ENCODE results near the gene HSF2BP.
A peak's percentile ranks its signal among the peaks of the same experiment; 100 is the strongest.
"Not testable (repeated sequence)": the region's sequence is repeated elsewhere in the genome, so short reads cannot be mapped to it uniquely, and the experiment has no call there.

Gene HSF2BP

DNA sequence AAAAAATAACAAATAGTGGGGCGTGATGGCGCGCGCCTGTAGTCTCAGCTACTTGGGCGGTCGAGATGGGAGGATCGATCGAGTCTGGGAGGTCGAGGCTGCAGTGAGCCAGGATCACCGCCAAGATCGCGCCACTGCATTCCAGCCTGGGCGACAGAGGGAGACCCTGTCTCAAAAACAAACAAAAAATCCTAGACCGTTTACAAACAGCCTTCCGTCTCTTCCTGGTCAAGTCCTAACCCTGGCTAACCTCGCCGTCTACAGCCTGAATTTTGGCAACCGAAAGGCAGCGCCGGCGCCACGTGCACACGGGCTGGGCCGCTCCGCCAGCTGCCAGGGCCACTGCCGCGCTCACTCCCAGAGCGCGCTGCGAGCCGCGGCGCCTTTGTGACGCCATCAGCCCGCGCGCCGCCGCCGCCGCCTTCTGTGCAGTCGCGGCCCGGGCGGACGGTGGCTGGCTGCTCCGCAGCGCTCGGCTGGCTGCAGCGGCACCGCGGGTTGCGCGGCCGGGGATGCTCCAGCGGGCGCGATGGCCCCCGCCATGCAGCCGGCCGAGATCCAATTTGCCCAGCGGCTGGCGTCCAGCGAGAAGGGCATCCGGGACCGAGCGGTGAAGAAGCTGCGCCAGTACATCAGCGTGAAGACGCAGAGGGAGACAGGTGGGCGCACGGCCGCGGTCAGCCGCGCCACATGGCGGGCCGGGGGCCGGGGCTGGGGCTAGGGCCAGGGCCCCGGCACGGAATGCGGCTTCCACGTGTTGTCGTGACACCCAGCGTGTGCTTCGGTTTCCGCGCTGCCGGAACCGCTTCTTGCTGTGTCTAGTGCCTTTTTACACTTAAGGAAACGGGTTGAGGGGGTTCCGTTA lies at the start of gene HSF2BP, which contains the start of gene RRP1B:
HSF2BP (minus strand) TSS at position 353 of the 865 bp plus-strand sequence. CDS start 1,392 bp downstream, outside the sequence.
RRP1B (plus strand) TSS at position 425 of the 865 bp plus-strand sequence; CDS start at position 530, 105 bp downstream.
- DNase-seq, result peak; percentile 66 to 74

DNA sequence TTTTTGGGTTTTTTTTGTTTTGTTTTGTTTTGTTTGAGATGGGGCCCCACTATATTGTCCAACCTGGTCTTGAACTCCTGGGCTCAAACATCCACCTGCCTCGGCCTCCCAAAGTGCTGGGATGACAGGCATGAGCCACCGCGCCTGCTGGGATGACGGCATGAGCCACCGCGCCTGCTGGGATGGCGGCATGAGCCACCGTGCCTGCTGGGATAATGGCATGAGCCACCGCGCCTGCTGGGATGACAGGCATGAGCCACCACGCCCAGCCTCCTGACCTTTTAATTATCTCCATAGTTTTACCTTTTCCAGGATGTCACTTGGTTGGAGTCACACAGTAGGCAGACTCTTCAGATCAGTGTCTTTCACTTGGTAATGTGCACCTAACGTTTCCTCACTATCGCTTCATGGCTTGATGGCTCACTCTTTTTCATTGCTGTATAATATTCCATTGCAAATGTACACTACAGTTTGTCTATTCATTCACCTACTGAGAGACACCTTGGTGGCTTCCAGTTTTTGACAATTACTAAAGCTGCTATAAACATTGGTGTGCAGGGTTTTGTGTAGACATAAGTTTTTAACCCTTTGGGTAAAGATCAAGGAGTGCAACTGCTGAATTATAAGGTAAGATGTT lies 49.6 kb upstream of the HSF2BP start:
- DNase-seq, result no peak

DNA sequence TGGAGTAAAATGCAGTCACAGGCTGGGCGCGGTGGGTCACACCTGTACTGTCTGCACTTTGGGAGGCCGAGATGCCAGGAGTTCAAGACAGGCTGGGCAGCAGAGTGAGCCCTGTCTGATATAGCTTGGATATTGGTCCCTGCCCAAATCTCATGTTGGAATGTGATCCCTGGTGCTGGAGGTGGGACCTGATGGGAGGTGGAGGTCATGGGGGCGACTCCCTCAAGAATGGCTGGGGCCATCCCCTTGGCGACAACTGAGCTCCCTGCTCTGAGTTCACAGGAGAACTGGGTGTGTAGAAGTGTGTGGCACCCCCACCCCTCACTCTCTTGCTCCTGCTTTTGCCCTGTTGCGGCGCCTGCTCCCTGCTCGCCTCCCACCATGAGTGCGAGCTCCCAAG lies 48.2 kb upstream of the HSF2BP start:
- no peak for DNase-seq

DNA sequence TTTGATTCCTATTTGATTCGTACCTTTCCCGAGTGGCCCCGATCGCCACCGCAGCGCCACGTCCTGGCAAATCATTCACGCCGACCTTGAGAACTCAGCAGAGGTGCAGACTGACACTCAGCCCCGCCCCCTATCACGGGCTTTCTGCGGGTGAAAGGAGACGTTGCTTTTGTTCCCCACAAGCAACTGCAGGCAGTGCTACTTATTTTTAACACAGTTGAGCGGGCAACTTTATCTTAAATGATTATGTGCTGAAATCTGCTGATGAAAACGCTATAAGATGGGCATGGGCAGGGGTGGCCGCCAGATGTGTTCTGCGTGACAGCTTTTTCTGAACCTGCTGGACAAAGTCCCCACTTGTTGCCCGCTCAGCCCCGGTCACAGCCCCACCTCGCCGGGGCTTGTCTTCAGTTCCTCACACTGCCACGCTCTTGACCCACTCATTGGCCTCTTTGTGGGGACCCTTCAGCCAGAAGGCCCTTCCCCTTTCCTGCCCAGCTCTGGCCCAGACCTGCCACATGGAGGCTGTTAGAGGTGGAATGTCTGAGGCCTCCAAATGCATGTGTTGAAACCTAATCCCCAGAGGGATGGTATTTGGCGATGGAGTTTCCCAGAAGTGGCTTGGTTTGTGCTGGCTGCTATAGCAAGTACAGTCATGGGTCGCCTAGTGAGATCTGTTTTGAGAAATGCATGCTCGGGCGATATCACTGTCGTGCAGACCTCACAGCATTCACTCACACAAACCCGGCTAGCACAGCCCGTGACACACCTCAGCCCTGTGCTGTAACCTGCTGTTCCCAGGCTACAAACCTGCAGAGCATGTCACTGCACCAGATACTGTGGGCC lies 44.0 kb upstream of the HSF2BP start:
- no peak for DNase-seq

DNA sequence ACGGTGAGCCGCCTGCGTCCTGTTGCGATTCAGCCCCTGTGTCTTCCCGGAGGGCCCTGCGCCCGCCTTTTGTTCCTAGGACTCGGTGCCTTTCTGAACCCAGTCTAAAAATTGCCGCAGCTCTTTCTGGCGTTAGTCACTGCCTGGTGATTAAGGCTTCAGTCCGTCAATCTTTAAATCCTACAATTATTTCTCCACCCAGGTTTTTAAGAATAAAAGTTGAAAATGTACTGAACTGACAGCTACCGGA lies 43.4 kb upstream of the HSF2BP start:
- DNase-seq, result no peak

DNA sequence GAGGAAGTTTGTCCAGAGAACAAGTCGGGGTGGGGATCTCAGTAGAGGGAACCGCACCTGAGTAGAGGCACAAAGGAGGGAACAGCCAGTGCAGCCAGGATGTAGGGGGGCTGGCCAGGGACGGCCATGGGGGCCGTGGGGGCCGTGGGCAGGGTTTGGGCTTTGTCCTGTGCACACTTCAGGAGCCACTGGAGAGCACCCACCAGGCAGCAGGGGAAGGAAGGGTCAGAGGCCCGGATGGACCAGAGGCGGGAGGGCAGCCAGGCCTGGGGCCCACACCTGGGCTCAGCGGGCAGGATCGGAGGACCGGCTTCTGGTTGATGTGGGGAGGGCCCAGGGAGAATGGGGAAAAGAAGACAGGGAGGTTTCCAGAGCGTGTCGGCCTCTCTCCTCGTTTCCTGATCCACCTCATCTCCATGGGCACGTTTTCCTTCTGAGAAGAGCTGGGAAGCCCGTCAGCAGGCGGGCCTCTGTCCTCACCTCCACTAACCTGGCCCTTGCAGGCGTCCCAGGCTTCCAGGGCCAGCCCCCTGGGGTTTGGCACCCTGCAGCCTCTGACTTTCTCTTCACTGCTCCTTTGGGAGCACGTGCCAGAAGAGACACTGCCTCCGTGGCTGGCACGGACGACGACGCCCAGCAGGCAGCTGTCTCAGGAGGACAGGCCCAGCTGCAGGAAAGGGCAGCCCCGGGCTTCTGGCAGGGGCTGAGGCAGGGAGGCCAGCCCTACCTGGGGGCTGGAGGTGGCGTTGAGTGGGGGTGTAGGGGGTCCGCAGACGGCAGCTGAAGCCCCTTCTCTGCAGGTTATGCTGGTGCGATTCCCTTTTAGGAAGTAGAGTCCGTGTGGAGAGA lies 42.9 kb upstream of the HSF2BP start:
- DNase-seq, result no peak

DNA sequence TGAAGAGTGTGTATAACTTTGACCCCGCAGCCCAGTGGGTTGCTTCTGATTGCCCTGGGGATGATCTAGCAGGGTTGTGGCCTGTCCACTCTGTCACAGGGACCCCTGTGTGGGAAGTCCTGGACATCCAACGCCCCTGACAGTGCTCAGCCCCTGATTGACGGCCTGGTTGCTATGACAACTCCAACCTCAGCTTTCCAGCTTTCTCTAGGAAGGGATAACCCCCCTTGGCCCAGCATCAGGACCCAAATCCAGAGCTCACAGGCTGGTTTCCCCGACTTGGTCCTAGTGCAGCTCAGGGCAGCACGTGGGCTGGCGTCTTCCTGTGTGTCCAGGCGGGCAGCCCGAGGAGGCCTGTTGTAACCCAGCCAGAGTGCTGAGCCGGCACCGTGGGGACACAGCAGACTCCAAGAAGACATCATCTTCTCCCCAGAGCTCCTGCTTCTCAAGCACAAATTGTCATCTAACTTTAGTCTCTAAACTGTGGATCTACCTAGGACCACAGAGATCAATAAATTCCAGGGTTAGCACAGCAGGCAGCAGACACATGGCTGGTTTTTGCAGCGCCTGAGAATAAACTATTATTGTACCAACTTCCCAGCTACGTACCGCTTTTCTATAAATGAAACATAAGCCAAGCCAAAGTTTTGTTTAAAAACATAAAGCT lies 40.8 kb upstream of the HSF2BP start:
- DNase-seq, result no peak

DNA sequence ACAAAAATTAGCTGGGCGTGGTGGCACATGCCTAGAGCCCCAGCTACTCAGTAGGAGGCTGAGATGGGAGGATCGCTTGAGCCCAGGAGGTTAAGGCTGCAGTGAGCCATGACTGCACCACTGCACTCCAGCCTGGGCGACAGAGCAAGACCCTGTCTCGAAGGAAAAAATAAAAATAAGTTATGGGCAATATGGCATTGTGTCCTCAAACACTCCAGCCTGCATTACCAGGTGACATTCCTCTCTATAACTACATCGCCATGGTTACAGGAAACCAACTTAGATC lies 40.1 kb upstream of the HSF2BP start:
- DNase-seq, result not testable (repeated sequence)

DNA sequence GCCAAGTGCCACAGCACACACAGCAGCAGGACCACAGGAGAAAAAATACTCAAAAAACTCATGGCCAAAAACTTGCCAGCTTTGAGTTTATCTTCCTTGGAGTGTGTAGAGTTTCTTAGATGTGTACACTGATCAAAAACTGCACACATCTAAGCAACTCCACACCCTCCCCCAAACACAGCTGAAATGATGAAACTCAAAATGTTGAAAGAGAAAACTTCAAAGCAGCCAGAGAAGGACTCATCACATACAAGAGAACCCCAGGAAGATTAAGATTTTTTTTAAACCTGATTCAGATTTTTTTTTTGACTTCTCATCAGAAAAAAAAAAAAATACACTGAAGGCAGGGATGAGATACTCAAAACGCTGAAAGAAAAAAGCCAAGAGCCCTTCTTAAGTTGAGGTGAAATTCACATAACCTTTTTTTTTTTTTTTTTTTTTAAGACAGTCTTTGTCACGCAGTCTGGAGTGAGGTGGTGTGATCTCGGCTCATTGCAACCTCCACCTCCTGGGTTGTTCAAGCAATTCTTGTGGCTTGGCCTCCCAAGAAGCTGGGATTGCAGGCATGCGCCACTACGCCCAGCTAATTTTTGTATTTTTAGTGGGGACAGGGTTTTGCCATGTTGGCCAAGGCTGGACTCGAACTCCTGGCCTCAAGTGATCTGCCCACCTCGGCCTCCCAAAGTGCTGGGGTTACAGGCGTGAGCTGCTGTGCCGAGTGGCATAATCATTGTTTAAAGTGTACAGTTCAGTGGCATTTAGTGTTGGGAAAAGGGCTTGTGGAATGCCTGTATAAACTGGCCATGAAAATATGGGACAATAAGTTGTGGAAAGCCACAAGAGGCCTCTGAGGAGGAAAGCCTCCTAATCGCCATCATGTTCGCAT lies 38.7 kb upstream of the HSF2BP start:
- DNase-seq, result no peak

DNA sequence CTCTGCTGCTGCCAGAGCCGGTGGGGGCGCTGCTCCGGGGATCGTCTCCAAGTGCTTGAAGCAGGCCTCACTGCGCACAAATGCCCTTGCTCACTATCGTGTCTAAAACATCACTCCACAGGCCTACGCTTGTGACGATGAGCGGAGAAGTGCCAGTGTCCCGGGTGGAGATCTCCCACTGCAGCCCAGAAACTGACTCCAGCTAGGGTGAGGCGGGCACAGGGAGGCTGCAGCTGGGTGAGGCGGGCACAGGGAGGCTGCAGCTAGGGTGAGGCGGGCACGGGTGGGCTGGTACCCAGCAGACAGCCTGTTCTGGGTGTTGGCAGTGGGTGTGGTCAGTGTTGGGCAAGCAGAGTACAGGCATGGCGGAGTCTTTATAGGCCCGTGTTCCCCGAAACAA lies 36.9 kb upstream of the HSF2BP start:
- DNase-seq, result no peak

DNA sequence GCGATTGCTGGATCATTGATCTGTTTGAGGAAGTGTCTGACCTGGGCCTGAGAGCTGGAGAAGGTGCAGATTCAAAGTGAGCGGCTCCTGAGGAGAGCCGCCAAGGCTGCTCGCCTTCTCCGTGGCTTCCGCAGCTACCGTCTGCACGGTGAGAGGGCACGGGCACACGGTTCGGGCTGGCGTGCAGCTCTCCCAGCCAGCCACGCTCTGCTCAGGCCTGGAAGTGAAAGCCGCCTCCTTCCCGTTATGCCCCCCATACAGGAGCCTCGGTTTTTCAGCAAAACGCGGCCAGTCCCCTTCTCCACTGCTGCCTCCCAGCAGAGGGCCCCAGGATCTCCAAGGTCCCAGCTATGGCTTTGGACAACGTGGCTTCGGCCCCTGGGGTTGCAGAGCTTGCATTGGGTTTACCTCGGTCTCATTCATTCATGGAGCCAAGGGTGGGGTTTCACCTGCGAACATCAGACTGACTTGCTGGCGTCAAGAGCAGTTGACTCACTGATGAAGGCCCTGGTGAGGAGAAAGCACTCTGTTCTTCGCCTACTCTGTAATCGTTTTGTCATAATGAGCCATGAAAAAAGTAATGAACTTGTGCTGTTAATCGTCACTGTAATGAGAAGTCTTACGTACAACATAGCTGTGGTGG lies 35.3 kb upstream of the HSF2BP start:
- no peak for DNase-seq

DNA sequence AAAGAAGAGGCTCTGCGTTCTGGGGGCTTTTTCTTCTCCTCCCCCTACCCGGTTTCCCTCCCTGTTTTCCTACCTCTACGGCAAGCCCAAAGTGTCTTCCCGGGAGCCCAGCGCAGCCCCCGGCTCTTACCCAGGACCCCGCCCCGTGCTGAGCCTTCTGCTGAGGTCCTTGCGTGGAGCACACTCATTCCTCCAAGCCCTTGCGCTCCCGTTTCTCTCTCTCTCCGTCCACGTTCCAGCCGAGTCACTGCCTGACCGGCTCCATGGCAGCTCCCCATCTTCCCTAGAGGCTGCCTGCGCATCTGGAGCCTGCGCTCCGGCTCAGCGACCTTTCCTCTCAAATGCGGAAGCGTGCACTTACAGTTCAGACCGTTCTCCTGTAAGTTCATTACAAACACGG lies 34.7 kb upstream of the HSF2BP start:
- DNase-seq, result no peak

DNA sequence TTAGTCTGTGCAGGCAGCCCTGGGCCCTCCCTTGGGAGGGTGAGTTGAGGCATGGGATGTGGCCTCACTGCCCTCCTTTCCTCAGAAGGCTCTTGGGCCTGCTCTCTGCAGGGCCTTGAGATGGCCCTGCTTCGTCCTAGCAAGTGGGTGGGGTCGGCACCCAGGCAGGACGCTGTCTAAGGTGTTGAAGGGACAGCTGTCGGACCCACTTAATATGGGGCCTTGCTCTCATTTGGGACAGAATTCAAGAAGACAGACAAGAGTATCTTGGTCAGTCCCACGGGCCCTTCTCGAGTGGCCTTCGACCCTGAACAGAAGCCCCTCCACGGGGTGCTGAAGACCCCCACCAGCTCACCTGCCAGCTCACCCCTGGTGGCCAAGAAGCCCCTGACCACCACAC lies 33.7 kb upstream of the HSF2BP start:
- DNase-seq, result no peak

DNA sequence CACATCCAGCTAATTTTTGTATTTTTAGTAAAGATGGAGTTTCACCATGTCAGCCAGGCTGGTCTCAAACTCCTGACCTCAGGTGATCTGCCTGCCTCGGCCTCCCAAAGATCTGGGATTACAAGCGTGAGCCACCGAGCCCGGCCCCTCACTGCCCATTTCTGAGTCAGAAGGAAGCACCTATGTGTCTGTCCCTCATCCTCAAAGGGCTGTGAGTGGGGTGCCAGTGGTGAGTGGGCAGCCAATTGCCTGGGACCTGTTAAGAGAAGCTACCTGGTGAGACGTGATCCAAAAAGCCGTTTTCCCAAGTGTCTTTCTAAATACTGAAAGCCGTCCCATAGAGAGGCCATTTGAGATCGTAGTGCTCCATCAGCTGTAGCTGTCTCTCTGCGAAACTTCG lies 32.5 kb upstream of the HSF2BP start:
- no peak for DNase-seq

DNA sequence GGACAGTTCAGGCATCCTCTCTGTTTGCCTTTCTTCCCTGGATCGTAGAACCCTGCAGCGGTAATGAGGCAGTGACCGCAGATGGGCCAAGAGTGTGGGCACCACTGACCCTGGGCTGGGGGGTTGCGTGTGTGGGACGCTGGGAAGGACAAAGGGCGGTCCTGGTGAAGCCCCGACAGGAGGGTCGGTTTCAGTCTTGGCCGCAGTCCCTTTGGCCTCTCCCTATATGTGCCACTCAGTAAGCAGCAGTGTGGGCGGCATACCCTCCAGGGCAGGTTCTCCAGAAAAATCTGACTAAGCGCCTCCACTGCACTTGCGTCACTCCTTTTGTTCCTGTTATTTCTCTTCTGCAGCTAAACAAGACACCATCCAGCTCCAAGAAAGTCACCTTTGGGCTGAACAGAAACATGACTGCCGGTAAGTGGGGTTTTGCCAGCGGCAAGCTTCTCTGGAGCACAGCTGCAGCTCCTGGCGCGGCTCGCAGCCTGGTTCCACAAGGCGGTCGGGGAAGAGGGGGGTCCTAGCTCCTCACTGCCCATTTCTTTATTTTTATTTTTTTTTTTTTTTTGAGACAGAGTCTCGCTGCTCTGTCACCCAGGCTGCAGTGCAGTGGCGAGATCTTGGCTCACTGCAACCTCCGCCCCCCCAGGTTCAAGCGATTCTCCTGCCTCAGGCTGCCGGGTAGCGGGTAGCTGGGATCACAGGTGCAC lies 32.0 kb upstream of the HSF2BP start:
- no peak for DNase-seq

DNA sequence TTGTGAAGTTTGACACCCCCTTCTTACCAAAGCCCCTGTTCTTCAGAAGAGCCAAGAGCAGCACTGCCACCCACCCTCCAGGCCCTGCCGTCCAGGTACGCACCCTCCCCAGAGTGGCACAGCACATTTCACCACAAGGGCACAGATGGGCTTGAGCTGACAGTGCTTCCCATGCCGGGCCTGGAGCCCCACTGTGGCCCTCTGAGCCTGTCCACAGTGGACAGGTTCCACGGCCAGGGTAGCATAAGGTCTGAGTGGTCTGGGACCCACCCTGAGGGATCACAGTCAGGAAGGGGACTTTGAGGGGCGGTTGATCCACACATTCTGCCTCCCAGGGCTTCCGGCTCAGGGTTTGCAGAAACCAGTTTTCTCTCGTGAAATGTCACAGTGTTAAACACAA lies 31.1 kb upstream of the HSF2BP start:
- DNase-seq, result no peak

DNA sequence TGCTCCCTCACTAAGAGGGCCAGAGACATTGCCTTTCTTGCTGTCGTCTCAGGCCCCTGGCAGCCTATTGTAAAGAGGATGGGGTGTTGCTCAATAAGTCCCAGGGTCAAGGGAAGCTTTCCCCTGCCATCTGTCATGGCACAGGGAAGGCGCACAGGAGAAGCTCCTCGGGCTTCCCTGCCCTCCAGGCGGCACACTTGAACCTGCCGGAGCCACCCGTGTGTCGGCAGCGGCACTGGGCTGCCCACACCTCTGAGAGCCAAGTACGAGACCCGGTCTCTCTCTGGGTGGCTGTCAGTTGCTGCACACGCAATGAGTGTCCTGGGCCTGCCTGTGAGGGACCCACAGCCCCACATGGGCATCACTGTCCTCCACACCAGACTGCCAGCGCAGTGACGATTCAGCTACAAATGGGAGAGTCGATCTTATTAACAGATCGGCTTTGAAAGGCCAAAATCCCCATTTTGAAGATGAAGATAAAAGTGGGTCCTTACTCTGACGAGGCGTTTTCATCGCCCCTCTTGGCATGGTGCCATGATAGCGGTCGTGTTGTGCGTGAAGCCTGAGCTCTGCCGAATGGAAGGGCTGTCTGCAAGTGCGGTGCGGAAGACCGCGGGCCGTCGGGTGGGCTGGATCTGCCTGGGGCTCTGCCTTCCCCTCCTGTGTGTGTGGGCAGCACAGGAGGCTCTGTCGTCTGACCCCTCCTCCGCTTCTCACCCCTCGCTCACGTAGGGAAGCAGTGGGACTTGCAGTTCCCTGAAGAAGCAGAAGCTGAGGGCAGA lies 30.5 kb upstream of the HSF2BP start:
- DNase-seq, result no peak

DNA sequence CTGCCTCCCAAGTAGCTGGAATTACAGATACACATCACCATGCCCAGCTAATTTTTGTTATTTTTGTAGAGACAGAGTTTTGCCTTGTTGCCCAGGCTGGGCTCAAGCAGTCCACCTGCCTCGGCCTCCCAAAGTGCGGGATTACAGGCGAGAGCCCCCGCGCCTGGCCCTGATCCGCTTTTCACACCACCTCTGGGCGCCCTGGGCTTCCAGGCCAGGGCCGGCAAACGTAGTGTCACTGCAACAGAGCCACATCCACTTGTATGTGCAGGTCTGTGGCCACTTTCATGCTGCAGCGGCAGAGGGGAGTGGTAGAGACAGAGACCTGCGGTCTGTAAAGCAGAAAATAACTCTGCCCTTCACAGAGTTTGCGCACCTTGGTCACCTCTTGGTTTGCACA lies 29.6 kb upstream of the HSF2BP start:
- DNase-seq, result no peak

All from hippocampal formation (tissue), 2 donors.